Thoracic aorta (tissue), 2 donors: Measurements from ENCODE around the gene TSFM. TPM values are rescaled to one million over a fixed set of nuclear protein-coding genes. Genes with fewer than 3 reads are reported as not detected.

ENCODE experiments used
- ATAC-seq: fragments of 150-250 bp; one replicate; pipeline ENCODE4 v1.8.0; 2017; ENCODE audit warnings: low read depth; ENCODE audit not compliant: insufficient number of reproducible peaks, low FRiP score
- DNase-seq: peaks from one replicate; pipeline ENCODE4 v3.0.0-alpha.2; 2020; ENCODE audit warnings: low spot score
- H3K27ac ChIP-seq, 2 donors: fragments of 200-600 bp; sonication (generic); 1 replicate in 1 of 2; 2 replicates in 1 of 2; pipeline ENCODE4 v1.5.1; 2016; ENCODE audit warnings: mild to moderate bottlenecking in 2 of 2, moderate library complexity in 2 of 2
- H3K27me3 ChIP-seq: fragments of 200-600 bp; sonication (generic); replicated peaks from 2 replicates; pipeline ENCODE4 v1.6.0; 2016; ENCODE audit warnings: mild to moderate bottlenecking; ENCODE audit not compliant: insufficient read depth
- H3K36me3 ChIP-seq: fragments of 200-600 bp; sonication (generic); one replicate; pipeline ENCODE4 v1.5.1; 2016
- H3K4me1 ChIP-seq, 2 donors: fragments of 200-600 bp; sonication (generic); 1 replicate in 1 of 2; 2 replicates in 1 of 2; pipeline versions ENCODE4 v1.5.1 to v1.6.0; 2016; ENCODE audit warnings: low read depth in 2 of 2, mild to moderate bottlenecking in 1 of 2; ENCODE audit not compliant: control insufficient read depth in 1 of 2
- H3K4me3 ChIP-seq: fragments of 200-600 bp; sonication (generic); 2 replicates; pipeline ENCODE4 v1.5.1; 2016; ENCODE audit warnings: mild to moderate bottlenecking
- H3K9me3 ChIP-seq: fragments of 200-600 bp; sonication (generic); 2 replicates; pipeline ENCODE4 v1.5.1; 2016
- total RNA-seq, 2 donors: library from RNA; depleted of rRNA; stranded (reverse); fragments of >200 nt; gene quantifications; one replicate each; pipeline versions ENCODE4 v1.1.0 to v1.2.3, GENCODE V29; 2016
- TF ChIP-seq, protein P1 (sequence below): fragments of 200-600 bp; sonication (generic); IDR thresholded peaks from one replicate; pipeline ENCODE4 v1.5.1; 2019; ENCODE audit warnings: antibody characterized with exemption

The TSFM gene
- total RNA-seq, 2 donors from 2014 or later: 15.4 to 19.3 TPM

DNA sequence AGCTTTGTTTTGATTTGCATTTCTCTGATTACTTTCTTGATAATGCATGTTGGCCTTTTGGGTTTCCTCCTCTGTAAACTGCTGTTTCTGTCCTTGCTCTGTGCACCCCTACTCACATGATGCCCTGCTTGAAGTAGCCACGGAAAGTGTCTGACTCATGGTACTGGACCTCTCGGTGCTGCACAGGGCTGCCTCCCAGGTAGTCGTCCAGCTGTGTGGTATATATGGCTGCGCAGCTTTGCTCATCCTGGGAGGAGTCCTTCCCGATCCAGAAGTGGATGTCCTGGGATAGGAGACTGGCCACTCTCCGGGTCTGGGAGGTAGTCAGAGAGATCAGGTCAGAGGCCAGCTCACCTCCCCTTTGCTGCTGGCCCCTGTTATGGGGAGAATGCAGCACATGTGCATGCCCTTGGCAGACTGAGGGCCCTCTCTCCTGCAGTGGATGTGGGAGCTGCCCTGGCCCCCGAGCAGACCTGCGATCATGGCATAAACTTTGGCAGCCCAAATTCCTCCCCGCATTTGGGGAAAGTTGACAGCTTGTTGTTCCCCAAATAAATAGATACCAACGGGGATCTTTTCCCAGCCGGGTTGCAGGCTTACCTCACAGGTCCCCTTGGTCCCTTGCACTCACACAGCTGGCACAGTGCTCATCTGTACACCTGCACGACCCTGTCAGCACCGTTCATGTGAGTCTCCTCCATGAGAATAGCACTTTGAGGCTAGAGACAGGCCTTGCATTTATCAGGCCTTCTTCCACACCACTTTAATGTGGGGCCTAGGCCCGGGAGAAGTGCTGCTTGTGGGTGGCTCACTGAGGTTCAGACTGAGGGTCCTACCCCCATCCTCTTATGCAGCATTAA, 30.8 kb downstream of the TSFM start:
- ATAC-seq (no peak), DNase-seq (no peak)
- TF ChIP-seq, protein P1, sequence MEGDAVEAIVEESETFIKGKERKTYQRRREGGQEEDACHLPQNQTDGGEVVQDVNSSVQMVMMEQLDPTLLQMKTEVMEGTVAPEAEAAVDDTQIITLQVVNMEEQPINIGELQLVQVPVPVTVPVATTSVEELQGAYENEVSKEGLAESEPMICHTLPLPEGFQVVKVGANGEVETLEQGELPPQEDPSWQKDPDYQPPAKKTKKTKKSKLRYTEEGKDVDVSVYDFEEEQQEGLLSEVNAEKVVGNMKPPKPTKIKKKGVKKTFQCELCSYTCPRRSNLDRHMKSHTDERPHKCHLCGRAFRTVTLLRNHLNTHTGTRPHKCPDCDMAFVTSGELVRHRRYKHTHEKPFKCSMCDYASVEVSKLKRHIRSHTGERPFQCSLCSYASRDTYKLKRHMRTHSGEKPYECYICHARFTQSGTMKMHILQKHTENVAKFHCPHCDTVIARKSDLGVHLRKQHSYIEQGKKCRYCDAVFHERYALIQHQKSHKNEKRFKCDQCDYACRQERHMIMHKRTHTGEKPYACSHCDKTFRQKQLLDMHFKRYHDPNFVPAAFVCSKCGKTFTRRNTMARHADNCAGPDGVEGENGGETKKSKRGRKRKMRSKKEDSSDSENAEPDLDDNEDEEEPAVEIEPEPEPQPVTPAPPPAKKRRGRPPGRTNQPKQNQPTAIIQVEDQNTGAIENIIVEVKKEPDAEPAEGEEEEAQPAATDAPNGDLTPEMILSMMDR: no peak
- H3K4me3 ChIP-seq: no peak overlapping the region
- H3K27ac ChIP-seq: no peak overlapping the region
- H3K9me3 ChIP-seq: no peaks in the 10 kb centered on the region
- H3K36me3 ChIP-seq: peaks cover 28% of the 10 kb centered on the region
- peaks cover 7 to 38% of the 10 kb centered on the region in 2 donors for H3K4me1 ChIP-seq
- no peaks in the 10 kb centered on the region for H3K27me3 ChIP-seq

DNA sequence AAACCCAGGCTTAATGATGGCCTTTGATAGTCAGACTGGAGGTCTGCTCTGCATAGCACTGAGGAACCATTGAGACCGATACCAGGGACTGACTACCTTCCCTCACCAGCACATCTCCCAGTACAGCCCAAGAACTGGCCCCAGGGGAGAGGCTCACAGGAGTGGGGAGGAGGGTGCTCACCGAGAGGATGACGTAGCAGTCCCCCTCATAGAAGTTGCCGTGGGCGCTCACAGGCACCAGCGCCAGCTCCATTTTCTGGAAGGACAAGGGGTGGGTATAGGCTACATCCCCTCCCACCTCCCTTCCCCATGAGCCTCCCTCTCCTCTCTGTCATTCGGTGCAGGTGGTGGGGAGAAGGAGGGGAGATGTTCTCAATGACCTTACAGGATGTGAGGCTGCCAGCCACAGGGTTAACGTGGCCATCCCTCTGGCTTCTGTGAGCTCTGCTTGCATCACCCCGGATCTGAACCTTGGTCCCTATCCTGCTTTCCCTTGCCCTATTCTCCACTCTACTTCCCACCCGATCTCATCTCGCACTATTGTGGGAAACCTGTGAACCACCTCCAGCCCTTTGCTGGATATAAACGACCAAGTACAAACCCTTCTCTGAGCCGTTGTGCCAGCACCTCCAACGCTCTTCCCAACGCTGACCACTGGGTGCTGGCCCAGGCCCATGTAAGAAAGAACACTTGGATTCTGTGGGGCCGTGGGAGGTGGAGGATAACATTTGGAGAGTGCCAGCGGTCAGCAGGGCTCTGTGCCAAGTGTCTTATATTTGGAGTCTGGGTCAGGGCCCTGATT, 31.6 kb downstream of the TSFM start:
- Histone ChIP-seq H3K27me3 (no peaks in the 10 kb centered on the region), H3K4me3 (no peak overlapping the region), H3K36me3 (peaks cover 28% of the 10 kb centered on the region), H3K4me1 (peaks cover 7 to 38% of the 10 kb centered on the region in 2 donors), H3K27ac (no peak overlapping the region), H3K9me3 (no peaks in the 10 kb centered on the region)
- no peak for ATAC-seq
- TF ChIP-seq, protein P1: peak; percentile 19
- no peak for DNase-seq

DNA sequence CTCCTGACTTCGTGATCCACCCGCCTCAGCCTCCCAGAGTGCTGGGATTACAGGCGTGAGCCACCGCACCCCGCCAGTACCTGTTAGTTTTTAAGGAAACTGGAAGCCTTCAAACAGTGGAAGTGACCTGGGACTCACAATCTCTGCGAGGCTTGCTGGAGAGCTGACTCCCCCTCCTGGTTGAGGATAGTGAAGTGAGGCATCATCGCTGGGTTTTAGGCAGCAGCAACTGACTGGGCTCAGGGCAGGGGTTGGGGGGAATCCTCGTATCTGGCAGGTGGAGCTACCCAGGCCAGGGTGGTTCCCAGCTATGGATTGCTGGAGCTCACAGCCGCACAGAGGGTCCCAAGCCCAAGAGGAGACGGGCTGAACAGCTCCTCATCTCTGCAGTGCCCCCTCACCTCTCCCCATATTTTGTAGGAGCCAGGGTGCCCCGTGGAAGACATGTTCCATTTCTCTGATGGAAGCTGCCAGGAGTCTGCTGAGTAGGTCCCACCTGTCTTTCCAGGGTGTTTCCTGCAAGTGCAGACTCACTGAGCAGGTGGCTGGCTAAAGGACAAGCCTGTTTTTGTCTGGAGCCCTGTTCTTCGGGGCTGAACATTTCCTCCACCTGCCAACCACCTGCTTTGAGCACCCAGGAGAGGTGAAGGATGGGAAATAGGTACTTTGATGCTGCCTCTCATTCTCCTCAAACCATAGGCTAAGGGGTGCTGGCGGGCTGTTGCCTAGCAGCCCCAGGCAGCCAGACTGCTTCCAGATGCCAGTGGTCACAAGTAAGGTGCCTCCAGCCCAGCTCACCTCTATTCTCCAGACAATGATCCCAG, 32.8 kb downstream of the TSFM start:
- DNase-seq: no peak
- Histone ChIP-seq H3K27me3 (no peaks in the 10 kb centered on the region), H3K4me3 (no peak overlapping the region), H3K4me1 (peaks cover 7 to 38% of the 10 kb centered on the region in 2 donors), H3K9me3 (no peaks in the 10 kb centered on the region), H3K36me3 (peaks cover 18% of the 10 kb centered on the region), H3K27ac (no peak overlapping the region)
- TF ChIP-seq, protein P1: no peak
- no peak for ATAC-seq

DNA sequence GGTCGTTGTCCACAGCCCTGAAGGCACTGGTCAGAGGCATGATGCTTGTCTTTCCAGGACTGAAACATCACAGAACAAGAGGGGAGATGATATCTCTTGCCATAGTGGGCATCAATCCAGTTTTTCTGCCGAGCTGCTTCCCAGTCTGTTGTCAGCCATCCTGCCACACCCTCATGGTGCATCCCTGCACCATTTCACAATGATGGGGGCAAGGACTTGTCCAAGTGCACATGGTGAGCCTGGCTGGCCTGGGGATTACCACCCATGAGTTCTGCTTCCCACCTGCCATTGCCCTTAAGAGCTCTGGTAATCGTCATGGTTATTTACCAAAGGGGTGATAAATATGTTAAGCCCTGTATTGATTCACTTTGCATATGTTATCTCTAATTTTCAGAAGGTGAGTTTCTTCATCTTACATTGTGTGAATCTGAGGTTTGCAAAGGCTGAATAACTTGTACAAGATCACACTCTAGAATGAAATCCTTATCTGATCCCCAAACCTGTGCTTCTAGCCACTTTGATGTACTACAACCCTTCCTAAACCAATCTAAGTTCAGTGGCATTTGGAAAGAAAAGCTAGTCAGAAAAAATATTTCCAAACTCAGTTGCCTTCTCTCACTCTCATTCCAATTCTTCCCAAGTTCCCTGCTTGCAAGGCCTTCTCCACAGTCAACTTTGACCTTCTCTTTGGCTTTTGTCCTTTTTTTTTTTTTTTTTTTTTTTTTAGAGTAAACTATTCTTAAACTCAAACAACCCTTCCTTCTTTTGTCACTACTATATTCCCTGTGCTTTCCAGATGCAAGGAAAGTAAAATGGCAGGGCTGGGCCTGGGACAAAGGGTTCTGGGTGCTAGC, 33.6 kb downstream of the TSFM start:
- DNase-seq (no peak), ATAC-seq (no peak)
- Histone ChIP-seq H3K4me1 (peaks cover 7 to 38% of the 10 kb centered on the region in 2 donors), H3K36me3 (peaks cover 16% of the 10 kb centered on the region), H3K4me3 (no peak overlapping the region), H3K27me3 (no peaks in the 10 kb centered on the region), H3K9me3 (no peaks in the 10 kb centered on the region), H3K27ac (peak overlapping the region; percentile 17 to 41)
- TF ChIP-seq, protein P1: no peak
